ENCODE results near the gene CCNK. TPM values are rescaled to one million over a fixed set of nuclear protein-coding genes. Genes with fewer than 3 reads are reported as not detected.

The CCNK gene
- total RNA-seq, 1 experiment from 2014 or later = 19.0 TPM

DNA sequence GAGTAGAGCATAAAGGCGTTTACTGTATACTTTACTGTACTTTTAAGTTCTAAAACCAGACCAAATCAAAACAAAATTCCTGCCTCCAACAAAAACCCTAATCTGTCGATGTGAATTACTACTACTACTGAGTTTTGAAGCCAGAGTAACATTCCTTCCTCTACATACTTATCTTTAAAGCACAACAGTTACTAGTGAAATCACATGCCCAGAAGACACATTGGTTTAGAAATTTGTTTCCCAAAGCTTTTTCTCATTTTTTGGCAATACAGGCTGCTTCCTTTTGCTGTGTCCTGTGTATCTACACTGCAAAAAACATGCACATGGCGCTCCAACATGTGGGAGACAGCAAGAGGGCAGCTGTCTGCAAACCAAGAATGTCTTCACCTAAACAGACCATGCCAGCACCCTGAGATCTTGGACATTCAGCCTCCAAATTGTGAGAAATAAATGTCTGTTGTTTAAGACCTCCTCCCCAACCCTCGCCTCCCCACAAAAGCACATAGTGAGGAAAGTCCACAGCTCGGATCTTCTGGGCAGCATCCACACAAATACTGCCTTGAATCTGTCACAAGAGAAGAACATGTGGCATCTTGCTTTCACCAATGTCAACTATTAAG lies 21.6 kb upstream of the CCNK start:
- H3K9me2 ChIP-seq (ENCODE audit: insufficient read depth) = no peaks in the 10 kb centered on the region
- H4K20me1 ChIP-seq (ENCODE audit: insufficient read depth) = no peaks in the 10 kb centered on the region
- POLR2A ChIA-PET (ENCODE audit: unreplicated experiment) = no interaction called here
- BruUV-seq (replicated peaks) = no TSS peak
- H2AFZ ChIP-seq = no peak overlapping the region
- no peak for TF ChIP-seq EZH2 (IDR thresholded peaks at IDR 0.05; ENCODE audit: low read depth)
- TF ChIP-seq, protein P1, sequence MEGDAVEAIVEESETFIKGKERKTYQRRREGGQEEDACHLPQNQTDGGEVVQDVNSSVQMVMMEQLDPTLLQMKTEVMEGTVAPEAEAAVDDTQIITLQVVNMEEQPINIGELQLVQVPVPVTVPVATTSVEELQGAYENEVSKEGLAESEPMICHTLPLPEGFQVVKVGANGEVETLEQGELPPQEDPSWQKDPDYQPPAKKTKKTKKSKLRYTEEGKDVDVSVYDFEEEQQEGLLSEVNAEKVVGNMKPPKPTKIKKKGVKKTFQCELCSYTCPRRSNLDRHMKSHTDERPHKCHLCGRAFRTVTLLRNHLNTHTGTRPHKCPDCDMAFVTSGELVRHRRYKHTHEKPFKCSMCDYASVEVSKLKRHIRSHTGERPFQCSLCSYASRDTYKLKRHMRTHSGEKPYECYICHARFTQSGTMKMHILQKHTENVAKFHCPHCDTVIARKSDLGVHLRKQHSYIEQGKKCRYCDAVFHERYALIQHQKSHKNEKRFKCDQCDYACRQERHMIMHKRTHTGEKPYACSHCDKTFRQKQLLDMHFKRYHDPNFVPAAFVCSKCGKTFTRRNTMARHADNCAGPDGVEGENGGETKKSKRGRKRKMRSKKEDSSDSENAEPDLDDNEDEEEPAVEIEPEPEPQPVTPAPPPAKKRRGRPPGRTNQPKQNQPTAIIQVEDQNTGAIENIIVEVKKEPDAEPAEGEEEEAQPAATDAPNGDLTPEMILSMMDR (conservative IDR thresholded peaks at IDR 0.05) = no peak
- DNase-seq = no peak
- CTCF ChIA-PET = no interaction called here
- H3K36me3 ChIP-seq (ENCODE audit: low read depth) = no peaks in the 10 kb centered on the region
- H3K9me3 ChIP-seq (ENCODE audit: insufficient read depth, low read depth) = no peaks in the 10 kb centered on the region
- no peak overlapping the region for H3K4me2 ChIP-seq
- H3K79me2 ChIP-seq (ENCODE audit: low read depth) = no peaks in the 10 kb centered on the region
- H3K4me3 ChIP-seq = no peak overlapping the region
- H3F3A ChIP-seq (ENCODE audit: insufficient read depth, low read depth) = no peaks in the 10 kb centered on the region
- intact Hi-C loops (cut with micrococcal nuclease; ENCODE audit: unreplicated experiment) = no loop called here
- H3K27me3 ChIP-seq (ENCODE audit: insufficient read depth, low read depth) = no peaks in the 10 kb centered on the region
- no peaks in the 10 kb centered on the region for H3K4me1 ChIP-seq (replicated peaks; ENCODE audit: insufficient read depth)
- no peak overlapping the region for H3K27ac ChIP-seq

DNA sequence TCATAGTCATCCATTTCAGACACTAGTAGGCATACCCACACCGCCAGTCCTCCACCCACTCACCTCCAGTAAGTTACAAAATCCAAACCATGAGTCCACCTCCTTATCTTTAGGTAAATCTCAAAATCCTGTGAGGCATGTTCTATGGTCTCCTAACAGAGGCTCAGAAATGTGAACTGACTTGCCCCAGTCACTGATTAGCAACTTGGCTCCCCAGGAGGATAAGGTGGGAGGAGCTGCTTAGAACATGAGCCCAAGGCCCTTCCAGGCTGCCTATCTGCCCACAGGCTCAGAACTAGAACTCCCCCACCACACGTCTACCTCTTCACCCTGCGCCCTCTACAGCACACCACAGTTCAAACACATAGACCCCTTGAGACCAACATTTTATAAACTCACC lies 20.4 kb upstream of the CCNK start:
- ChIA-PET POLR2A (ENCODE audit: unreplicated experiment) (no interaction called here), CTCF (no interaction called here)
- Histone ChIP-seq H3K9me3 (ENCODE audit: insufficient read depth, low read depth) (no peaks in the 10 kb centered on the region), H4K20me1 (ENCODE audit: insufficient read depth) (no peaks in the 10 kb centered on the region), H3K79me2 (ENCODE audit: low read depth) (no peaks in the 10 kb centered on the region), H3K27me3 (ENCODE audit: insufficient read depth, low read depth) (no peaks in the 10 kb centered on the region), H3K4me1 (replicated peaks; ENCODE audit: insufficient read depth) (no peaks in the 10 kb centered on the region), H3K4me3 (no peak overlapping the region), H3K4me2 (no peak overlapping the region), H3F3A (ENCODE audit: insufficient read depth, low read depth) (no peaks in the 10 kb centered on the region), H3K9me2 (ENCODE audit: insufficient read depth) (no peaks in the 10 kb centered on the region), H3K36me3 (ENCODE audit: low read depth) (no peaks in the 10 kb centered on the region), H2AFZ (no peak overlapping the region), H3K27ac (no peak overlapping the region)
- BruUV-seq (replicated peaks) = no TSS peak
- intact Hi-C loops (cut with micrococcal nuclease; ENCODE audit: unreplicated experiment) = no loop called here
- TF ChIP-seq EZH2 (IDR thresholded peaks at IDR 0.05; ENCODE audit: low read depth) = no peak
- TF ChIP-seq, protein P1 (conservative IDR thresholded peaks at IDR 0.05) = no peak
- no peak for DNase-seq

GRCh38 chr14:99461411-99462085 lies 19.7 kb upstream of the CCNK start:
- H2AFZ ChIP-seq = no peak overlapping the region
- H3K36me3 ChIP-seq (ENCODE audit: low read depth) = no peaks in the 10 kb centered on the region
- H4K20me1 ChIP-seq (ENCODE audit: insufficient read depth) = no peaks in the 10 kb centered on the region
- no peaks in the 10 kb centered on the region for H3K79me2 ChIP-seq (ENCODE audit: low read depth)
- intact Hi-C loops (cut with micrococcal nuclease; ENCODE audit: unreplicated experiment) = no loop called here
- H3K9me2 ChIP-seq (ENCODE audit: insufficient read depth) = no peaks in the 10 kb centered on the region
- TF ChIP-seq, protein P1 (conservative IDR thresholded peaks at IDR 0.05) = no peak
- TF ChIP-seq EZH2 (IDR thresholded peaks at IDR 0.05; ENCODE audit: low read depth) = no peak
- POLR2A ChIA-PET (ENCODE audit: unreplicated experiment) = no interaction called here
- no peaks in the 10 kb centered on the region for H3K9me3 ChIP-seq (ENCODE audit: insufficient read depth, low read depth)
- H3K4me1 ChIP-seq (replicated peaks; ENCODE audit: insufficient read depth) = no peaks in the 10 kb centered on the region
- no peak for DNase-seq
- no peaks in the 10 kb centered on the region for H3F3A ChIP-seq (ENCODE audit: insufficient read depth, low read depth)
- no peak overlapping the region for H3K27ac ChIP-seq
- no peaks in the 10 kb centered on the region for H3K27me3 ChIP-seq (ENCODE audit: insufficient read depth, low read depth)
- CTCF ChIA-PET = no interaction called here
- H3K4me2 ChIP-seq = no peak overlapping the region
- no peak overlapping the region for H3K4me3 ChIP-seq
- BruUV-seq (replicated peaks) = no TSS peak
